GM23248 (cell line): ENCODE results near the gene OR4C5.

Experiments used
- EZH2 ChIP-seq: fragments of 200-600 bp; sonication (generic); IDR thresholded peaks from 2 replicates; pipeline ENCODE4 v1.6.1; 2018; ENCODE audit warnings: antibody characterized with exemption, mild to moderate bottlenecking; ENCODE audit not compliant: insufficient read depth, poor library complexity, severe bottlenecking
- EZH2phosphoT487 ChIP-seq: fragments of 200-600 bp; sonication (generic); IDR thresholded peaks from 2 replicates; pipeline ENCODE4 v1.6.1; 2018; ENCODE audit warnings: antibody characterized with exemption, moderate library complexity, mild to moderate bottlenecking, low read depth; ENCODE audit not compliant: insufficient read depth

- TF ChIP-seq EZH2phosphoT487 (no peak), EZH2 (no peak)
These were observed 11.6 kb downstream of the OR4C5 start for GRCh38 chr11:48354677-48355076.
